HG03045 (cell line): Measurements from ENCODE around the gene GPR135.
"Not testable (repeated sequence)": the region's sequence is repeated elsewhere in the genome, so short reads cannot be mapped to it uniquely, and the experiment has no call there.

ENCODE experiments used
- ATAC-seq: cut with Tn5 transposase; IDR thresholded peaks from one replicate; pipeline ENCODE4 v1.9.1; 2021; ENCODE audit warnings: mild to moderate bottlenecking, moderate library complexity; ENCODE audit not compliant: unreplicated experiment

GPR135 gene

DNA sequence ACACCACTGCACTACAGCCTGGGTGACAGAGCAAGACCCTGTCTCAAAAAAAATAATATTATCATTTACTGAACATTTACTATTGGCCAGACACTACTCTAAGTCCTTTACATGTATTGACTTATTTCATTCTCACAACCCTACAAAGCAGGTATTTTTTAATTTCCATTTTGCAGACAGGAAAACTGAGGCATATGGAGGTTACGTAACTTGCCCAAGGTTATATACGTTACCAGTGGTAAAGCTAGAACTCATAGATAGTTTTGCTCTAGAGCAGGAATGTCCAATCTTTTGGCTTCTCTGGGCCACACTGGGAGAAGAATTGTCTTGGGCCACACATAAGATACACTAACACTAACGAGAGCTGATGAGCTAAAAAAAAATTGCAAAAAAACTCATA, 13.4 kb upstream of the GPR135 start:
- ATAC-seq: no peak

DNA sequence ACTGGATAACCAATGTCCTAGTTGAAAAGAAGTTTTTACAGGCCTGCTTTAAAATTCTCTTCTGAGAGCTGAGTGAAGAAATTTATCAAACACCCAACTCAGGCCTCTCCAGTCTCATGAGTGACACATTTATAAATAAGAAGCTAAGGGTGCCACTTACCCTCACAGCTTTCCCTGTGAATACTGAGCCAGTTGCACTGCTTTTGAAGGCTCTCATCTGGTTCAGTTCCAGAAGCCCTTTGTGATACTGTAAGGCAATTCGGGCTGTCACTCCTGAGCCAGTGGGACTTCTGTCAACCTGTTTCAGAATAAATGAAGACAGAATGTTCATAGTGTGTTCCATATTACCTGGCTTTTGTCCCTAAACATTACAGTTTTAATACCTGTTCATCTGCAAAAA, 10.5 kb upstream of the GPR135 start:
- ATAC-seq: no peak

DNA sequence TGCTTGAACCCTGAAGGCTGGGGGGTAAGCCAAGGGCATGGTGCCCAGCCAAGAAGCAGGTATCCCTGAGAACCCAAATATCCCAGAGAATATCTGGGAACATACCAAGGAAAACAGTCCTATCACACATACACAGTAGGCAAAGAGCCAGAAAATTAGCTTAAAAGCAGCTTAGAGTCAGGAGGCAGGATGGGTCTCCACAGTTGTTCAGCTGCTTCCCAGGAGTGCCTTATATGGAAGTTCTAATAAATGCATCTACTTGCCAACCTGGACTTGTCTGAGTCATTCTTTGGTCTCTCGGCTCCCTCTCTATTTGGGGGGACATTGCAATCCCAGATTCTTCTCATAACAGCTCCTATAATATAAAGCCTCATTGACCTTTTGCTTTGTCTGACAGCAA, 9.0 kb upstream of the GPR135 start:
- no peak for ATAC-seq

DNA sequence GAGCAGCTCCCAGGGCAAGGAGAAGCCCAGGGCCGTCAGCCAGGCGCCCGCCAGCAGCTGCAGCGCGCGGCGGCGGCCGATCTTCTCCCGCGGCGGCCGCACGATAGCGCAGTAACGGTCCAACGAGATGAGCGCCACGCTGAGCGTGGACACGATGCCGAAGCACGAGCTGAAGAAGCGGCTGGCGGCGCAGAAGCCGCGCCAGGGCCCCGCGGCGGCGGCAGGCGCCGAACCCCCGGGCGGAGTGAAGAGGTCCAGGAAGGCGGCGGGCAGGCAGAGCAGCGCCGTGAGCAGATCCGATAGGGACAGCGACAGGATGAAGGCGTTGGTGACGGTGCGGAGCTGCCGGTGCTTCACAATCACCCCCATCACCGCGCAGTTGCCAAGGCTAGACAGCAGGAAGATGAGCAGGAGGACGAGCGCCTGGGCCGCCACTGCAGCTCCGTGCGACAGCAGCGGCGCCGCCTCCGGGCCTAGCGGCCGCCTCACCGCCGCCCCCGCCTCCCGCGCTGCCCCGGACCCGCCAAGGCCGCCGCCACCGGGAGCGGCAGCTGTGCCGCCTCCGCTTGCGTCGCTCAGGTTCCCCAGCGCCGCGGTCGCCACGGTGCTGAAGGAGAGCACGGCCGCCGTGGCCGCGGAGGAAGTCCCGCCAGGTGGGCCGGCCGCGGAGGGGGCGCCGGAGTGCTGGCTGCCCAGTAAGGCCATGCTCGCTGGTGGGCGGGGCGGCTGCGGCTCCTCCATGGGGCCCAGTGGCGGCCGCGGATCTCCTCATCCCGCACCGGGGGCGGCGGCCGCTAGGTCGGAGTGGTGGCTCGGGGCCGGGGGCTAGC, 479 bp downstream of the GPR135 start:
- ATAC-seq: peak; percentile 70

DNA sequence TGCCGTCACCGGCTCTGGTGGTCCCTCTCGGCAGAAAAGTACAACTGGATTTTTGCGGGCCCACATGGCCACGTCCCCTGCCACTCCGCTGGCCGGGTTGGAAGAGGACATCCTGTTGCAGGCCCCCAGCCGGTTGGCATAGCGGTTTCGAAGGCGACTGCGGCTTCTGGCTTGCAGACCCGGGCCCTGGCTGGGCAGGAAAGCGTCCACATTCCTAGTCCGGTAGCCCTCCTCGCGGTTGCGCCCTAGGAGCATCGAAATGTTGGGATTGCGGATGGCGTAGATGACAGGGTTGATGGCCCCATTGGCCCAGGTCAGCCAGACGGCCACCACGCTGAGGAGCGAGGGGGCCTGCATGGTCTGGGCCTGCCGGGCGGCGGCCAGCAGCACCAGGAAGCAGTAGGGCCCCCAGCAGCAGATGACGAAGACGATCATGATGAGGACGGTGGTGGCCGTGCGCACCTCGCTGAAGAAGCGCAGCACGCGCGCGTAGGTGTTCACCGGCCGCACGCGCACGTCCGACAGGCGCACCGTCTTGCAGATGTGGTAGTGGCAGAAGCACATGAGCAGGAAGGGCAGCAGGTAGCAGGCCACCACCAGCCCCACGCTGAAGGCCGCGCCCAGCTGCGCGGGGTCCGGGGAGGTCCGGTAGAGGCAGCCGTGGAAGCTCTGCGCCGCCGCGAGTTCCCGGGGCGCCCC, 1.2 kb downstream of the GPR135 start:
- peak; percentile 39 for ATAC-seq

DNA sequence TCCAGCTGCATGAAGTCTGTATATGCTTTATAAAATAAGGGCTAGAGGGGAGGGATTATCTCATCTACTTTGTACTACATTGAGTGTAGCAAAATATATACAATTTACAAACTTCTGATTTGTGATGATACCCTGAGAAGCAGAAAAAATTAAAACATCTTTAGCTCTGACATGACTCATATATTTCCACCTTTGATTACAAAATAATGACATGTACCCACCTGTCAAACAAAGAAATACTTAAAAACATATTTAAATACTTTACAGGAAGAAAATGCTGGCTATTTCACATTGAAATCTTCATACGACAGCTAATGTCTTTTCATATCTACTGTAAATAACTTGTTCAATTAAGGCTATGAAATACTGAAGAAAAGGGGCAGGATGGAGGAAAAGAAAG, 3.3 kb downstream of the GPR135 start:
- no peak for ATAC-seq

DNA sequence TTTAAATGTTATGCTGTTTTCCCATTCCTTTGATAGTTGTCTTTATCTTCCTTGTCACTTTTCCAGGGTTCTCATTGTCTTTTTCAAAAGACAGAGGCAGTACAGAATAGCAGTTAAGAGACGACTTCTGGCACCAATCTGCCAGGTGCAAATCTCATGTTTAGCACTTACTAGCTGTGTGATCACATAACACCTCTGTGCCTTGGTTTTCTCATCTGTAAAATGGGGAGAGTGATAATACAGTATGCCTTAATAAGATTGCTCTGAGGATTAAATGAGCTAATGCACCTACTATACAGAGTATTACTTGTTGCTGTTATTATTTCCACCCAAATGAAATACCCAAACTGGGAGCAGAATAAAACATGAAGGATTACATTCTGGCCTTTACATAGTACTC, 4.8 kb downstream of the GPR135 start:
- ATAC-seq: no peak

DNA sequence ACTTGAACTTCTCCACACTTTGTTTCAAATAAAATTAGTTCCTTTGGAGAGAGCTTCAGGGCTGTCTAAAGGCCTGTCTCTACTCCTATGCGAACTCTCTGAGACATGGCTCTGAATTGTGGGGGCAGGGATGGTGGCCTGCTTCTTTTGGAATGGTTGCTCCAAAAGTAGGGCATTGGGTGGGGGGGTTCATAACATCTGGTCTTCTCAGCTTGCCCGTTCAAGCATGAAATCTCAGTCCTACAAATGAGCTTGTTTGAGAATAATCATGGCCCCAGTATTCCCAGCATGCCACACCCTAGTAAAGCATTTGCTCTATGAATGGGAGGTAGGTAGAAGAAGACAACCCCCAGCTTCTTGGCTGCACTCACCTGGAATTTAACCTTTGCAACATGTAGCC, 6.7 kb downstream of the GPR135 start:
- no peak for ATAC-seq

DNA sequence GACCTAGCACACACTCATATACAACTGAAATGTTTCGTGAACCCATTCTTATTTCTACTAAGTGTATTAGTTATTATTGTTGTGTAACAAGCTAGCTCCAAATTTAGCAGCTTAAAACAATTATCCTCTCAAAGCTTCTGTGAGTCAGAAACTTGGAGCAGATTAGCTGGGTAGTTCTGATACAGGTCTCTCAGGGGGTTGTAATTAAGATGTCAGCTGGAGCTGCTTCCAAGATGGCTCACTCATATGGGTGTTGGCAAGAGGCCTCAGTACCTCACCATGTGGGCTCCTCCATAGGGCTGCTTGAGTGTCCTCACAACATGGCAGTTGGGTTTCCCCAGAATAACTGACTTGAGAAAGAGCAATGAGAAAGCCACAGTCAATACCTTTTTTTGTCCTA, 9.8 kb downstream of the GPR135 start:
- no peak for ATAC-seq

DNA sequence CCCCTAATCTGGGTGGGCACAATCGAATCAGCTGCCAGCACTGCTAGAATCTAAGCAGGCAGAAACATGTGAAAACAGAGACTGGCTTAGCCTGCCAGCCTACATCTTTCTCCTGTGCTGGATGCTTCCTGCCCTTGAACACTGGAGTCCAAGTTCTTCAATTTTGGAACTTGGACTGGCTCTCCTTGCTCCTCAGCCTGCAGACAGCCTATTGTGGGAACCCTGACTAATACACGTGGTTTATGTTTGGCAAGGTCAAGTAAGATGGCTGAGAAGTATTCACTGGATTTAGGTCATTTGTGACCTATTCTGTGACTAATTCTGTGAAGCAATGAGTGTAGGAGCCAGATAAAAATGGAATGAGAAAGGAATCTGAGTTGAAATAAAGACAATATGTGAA, 11.0 kb downstream of the GPR135 start:
- no peak for ATAC-seq

DNA sequence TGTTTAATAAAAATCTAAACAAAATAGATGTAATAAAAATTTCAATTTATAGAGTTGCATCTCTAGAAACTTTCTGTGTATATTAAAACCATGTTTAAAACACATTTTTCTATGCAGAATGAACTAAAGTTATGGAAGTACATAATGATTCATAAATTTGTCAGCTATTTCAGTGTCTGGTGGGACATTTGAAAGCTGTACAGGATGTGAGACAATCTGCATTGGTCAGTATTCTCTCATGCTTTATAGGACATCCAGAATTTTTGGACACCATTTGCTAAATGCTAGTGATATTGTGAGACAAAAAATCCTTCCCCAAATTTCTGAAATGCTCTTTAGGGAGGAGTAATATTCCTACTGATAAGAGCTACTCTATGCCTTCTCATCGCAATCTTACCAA, 13.3 kb downstream of the GPR135 start:
- ATAC-seq: no peak

DNA sequence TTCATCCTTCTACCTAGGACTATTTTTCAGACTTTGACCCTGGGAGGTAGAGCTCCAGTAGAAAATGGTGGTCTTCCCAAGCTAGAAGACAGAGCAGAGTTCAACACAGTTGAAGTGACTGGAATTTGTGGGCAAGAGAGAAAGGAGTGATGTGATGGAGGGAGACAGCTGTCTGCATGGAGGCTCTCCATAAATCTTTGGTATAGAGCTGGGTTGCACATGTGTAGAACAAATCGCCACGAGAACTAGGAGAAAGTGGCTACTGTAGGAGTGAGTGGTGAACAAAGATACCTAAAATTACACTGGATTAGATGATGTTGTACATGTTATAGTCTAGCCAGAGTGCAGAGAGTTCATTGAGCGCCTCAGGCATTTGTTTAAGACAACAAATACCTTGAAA, 14.5 kb downstream of the GPR135 start:
- ATAC-seq: no peak

DNA sequence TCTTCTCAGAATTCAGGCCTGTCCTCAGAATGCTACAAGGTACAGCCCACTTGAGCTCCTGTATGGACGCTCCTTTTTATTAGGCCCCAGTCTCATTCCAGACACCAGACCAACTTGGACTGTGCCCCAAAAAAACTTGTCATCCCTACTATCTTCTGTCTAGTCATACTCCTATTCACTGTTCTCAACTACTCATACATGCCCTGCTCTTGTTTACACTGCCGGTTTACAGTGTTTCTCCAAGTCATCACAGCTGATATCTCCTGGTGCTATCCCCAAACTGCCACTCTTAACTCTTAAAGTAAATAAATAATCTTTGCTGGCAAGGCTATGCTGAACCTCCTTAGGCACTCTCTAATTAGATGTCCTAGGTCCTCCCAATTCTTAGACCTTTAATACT, 16.5 kb downstream of the GPR135 start:
- not testable (repeated sequence) for ATAC-seq

DNA sequence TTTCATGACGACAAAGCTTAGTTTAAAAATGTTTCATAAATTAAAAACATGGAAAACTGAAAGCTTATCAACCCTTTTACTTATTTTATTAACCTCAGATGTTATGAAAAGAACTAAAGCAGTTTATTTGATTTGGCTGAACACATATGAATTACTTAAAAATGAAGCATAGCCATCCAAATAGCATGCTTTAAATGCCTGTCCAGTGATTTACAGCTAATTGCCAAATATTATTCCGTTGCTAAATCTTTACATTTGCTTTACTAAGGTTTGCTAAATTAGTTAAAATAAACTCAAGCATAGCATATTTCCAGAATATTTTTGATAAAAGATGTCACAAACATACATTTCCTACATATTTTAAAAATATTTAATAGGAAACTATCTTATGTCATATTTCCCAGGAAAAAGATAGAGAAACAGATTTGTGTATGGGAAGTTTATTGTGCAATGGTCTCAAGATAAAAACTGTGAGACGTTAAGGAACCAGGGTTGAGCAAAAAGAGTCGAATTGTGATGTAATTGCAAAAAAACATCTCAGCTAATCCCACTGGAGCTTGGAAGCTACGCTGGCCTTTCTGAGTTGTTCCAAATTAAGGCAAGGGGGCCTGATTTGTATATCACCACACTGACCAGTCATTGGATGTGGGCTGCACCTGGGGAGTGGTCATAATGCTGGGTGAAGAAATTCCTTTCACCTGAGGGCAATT, 25.8 kb downstream of the GPR135 start:
- ATAC-seq: no peak

DNA sequence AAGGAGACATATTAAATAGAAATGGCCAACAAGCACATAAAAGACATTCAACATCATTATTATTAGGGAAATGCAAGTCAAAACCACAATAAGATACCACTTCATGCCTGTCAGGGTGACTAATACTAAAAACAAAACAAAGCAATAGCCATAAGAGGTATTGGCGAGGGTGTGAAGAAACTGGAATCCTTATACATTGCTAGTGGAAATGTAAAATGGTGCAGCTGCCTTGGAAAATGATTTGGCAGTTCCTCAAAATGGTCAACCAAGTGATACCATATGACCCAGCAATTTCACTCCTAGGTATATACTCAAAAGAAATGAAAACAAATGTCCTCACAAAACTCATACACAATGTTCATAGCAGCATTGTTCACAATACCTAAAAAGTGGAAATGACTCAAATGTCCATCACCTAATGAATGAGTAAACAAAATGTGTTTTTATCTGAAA, 27.0 kb downstream of the GPR135 start:
- ATAC-seq: no peak

DNA sequence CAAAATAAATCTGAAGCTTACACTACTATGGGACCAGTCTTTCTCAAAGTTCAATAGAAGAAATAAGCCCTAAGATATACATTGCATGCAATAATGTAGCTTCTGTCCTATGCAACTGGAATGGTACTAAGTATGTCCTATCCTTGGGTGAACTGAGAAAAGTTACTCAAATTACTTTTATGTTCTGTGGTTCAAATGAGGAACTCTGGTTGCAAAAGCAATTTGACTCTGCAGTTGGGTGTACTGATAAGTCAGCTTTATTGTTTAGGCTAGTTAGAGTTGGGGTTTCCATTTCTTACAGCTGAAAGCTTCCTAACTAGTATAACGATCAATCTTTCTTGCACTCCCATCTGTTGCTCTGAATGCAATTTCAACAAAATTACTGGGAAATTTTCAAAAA, 29.2 kb downstream of the GPR135 start:
- no peak for ATAC-seq

DNA sequence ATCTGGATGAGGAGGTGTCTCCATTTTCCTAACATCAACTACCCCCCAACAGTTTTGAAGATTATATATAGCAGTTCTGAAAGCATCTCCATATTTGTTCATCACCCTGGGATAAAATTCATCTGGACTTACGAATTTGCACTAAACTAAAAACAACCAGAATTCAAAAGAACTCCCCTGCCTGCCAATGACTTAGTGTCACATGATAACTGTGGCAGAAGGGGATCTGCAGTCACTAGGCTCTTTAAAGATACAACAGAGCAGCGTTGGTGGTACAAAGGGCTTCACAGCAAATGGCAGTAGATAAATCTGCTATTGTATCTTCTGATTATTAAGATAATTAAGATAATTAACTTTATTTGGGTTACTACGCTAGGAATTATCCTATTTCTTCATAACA, 30.1 kb downstream of the GPR135 start:
- ATAC-seq: no peak

DNA sequence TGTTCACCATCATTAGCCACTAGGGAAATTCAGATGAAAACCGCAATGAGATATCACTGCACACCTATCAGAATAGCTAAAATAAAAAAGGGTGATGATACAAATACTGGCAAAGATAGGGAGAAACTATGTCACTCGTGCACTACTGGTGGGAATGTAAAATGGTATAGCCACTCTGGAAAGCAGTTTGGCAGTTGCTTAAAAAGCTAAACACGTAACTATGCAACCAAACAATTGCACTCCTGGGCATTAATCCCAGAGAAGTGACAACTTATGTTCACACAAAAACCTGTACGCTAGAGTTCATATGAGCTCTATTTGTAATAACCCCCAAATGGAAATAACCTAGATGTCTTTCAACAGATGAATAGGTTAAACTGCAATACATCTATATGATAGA, 35.4 kb downstream of the GPR135 start:
- ATAC-seq: no peak

DNA sequence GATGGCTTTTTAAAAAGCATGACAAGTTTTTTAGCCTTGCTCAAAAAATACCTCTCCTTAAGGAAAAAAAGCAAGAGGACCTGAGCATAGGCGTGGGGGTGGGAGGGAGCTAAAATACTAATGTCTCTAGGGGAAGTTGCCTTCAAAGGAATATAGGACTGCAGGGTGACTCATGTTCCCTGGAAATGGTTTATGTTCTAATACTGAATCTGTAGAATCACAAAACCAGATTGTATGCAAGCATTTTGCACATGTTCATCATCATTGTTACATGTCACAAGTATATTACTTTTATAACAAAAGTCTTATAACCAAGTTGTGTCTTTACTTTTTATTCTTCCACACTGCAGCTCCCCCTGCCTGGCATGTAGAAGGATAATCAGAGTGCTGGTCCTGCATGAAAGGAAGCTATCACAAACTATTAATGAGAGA, 36.6 kb downstream of the GPR135 start:
- no peak for ATAC-seq

DNA sequence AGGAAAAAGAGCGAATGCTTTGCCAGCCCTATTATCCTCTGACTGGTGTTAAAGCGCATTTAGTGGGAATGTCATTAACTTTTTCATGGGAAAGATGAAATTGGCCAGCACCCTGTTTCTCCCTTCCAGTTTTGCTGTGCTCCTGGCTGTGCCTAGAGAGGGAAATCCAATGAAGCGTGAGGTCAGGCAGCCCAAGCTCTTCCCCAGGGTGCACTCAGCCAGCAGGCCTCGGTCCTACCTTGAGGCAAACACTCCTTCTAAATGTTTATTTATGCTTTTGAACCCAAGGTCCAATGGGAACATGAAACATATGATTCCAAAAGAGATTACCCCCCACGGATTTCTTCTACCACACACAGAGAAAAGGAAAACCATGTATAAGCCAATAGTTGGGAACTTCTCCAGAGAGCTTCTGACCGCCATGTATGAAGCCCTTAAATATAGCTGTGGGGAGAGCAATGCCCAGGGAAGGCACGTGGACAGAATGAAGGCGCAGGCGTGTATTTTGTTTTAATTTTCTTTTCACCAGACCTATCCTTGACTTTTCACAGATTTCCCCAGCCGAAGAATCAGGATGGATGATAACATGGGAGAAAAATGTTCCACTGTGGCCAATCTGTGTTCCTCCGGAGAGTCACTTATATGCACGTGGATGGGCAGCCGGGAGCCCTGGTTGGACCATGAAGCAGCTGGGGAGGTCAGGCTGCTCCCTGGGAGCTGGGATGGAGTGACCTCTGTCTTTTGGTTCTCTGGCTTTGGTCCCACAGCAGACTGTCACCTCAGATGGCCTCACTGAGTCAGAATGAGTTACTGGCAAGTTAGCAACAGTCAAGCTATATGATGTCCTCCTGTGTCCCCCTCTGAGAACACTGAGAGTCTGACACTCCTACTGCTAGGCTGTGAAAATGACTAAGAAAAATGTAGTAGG, 37.3 kb downstream of the GPR135 start:
- ATAC-seq: no peak
